Adrenal gland (tissue), 5 donors: ENCODE data around the gene ASB8.

Experiments used
- CTCF ChIP-seq, 6 experiments: fragments of 450-650 bp in 4 of 6; fragments of 200-600 bp in 2 of 6; sonication (generic) in 1 of 6; IDR thresholded peaks; 1 replicate in 5 of 6; 2 replicates in 1 of 6; pipeline versions ENCODE4 v1.5.1 to v1.8.0; 2016 to 2021; ENCODE audit warnings: antibody characterized with exemption in 6 of 6, mild to moderate bottlenecking in 2 of 6, moderate library complexity in 1 of 6
- POLR2A ChIP-seq, 2 donors: fragments of 450-650 bp; IDR thresholded peaks; one replicate each; pipeline ENCODE4 v1.6.1; 2017; ENCODE audit warnings: antibody characterized with exemption in 2 of 2, mild to moderate bottlenecking in 2 of 2, moderate library complexity in 1 of 2
- donor health status: DM: no; HTN: no; CAD: no.

- TF ChIP-seq CTCF (IDR thresholded peaks at IDR 0.05): no peak
- TF ChIP-seq POLR2A (IDR thresholded peaks at IDR 0.05): no peak
Observed at GRCh38 chr12:48105321-48105866, 51.9 kb downstream of the ASB8 start.
